ENCODE measurements around the gene IFITM5. TPM values are rescaled to one million over a fixed set of nuclear protein-coding genes. Genes with fewer than 3 reads are reported as not detected.

The IFITM5 gene
- total RNA-seq, 2 donors from 2014 or later, result not detected

DNA sequence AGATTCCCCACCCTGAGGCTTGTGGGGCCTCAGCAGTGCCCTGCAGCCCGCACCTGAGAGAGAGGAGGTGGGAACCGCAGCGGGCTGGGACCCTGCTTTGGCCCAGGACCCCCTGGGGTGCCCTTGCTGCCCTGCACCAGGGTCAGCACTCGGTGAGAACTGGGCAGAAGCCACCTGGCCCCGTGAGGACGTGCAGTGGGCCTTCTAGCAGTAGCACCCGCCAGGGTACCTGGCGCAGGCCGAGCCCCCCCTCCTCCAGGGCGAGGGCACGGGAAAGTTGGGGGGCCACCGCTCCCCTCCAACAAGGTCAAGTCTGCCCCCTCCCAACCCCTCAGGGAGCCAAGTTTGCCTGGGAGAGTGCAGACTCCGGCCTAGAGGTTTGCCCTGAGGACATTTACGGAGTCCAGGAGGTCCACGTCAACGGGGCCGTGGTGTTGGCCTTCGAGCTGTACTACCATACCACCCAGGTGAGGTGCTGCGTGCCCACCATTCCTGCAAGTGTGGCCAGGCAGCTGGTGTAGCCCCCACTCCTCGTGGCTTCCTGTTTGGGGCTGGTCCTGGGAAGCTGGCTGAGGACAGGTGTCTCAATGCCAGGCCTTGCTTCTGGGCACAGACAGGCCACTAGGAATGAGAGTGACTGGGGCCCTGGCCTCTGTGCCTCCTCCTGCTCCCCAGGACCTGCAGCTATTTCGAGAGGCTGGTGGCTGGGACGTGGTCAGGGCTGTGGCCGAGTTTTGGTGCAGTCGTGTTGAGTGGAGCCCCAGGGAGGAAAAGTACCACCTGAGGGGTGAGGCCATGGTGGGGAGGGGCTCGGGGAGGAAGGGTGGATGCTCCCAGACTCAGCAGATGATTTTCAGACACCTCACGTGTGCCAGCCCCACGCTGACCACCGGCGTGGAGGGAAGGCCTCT lies 6.9 kb downstream of the IFITM5 start:
- Mint-ChIP-seq H3K27ac (no peak overlapping the region), H3K4me3 (no peak overlapping the region), H3K36me3 (ENCODE audit: low read depth) (peaks cover 15% of the 10 kb centered on the region), H3K9me3 (no peaks in the 10 kb centered on the region), H3K4me1 (peaks cover 12% of the 10 kb centered on the region), H3K27me3 (ENCODE audit: insufficient read depth) (peaks cover 8% of the 10 kb centered on the region)
- no peak for TF ChIP-seq CTCF (conservative IDR thresholded peaks at IDR 0.05)
- H3K36me3 ChIP-seq (ENCODE audit: control insufficient read depth, insufficient read depth, low read length), result peaks cover 6% of the 10 kb centered on the region
- H3K27ac ChIP-seq (ENCODE audit: low read depth, low read length), result no peak overlapping the region
- H3K27me3 ChIP-seq (ENCODE audit: control insufficient read depth, insufficient read depth, low read length, poor library complexity, severe bottlenecking), result peaks cover 11% of the 10 kb centered on the region
- DNase-seq, result peak; percentile 34
- no peak overlapping the region for H3K9ac ChIP-seq (ENCODE audit: extremely low read depth, low read length, poor library complexity, severe bottlenecking)
- WGBS, 2 experiments (ENCODE audit: insufficient coverage in 1 of 2, insufficient read length in 1 of 2), result 93 to 94% methylated on average over 18 to 29 of the region's 29 CpGs
- H3K4me1 ChIP-seq (ENCODE audit: control insufficient read depth, insufficient read depth, low read length), result no peaks in the 10 kb centered on the region
- H3K9me3 ChIP-seq (ENCODE audit: control insufficient read depth, low read length), result no peaks in the 10 kb centered on the region
- no peak overlapping the region for H3K4me3 ChIP-seq (ENCODE audit: low read length)

GRCh38 chr11:291281-292210 lies 7.8 kb downstream of the IFITM5 start:
- Histone ChIP-seq H3K9me3 (ENCODE audit: control insufficient read depth, low read length) (no peaks in the 10 kb centered on the region), H3K36me3 (ENCODE audit: control insufficient read depth, insufficient read depth, low read length) (peaks cover 6% of the 10 kb centered on the region), H3K4me1 (ENCODE audit: control insufficient read depth, insufficient read depth, low read length) (no peaks in the 10 kb centered on the region), H3K9ac (ENCODE audit: extremely low read depth, low read length, poor library complexity, severe bottlenecking) (no peak overlapping the region), H3K4me3 (ENCODE audit: low read length) (no peak overlapping the region), H3K27ac (ENCODE audit: low read depth, low read length) (no peak overlapping the region), H3K27me3 (ENCODE audit: control insufficient read depth, insufficient read depth, low read length, poor library complexity, severe bottlenecking) (peaks cover 17% of the 10 kb centered on the region)
- H3K4me3 Mint-ChIP-seq, result peak overlapping the region; percentile 63
- peaks cover 15% of the 10 kb centered on the region for H3K36me3 Mint-ChIP-seq (ENCODE audit: low read depth)
- 76 to 85% methylated on average over 34 to 44 of the region's 44 CpGs for WGBS, 2 experiments (ENCODE audit: insufficient coverage in 1 of 2, insufficient read length in 1 of 2)
- no peaks in the 10 kb centered on the region for H3K9me3 Mint-ChIP-seq
- peaks cover 15% of the 10 kb centered on the region for H3K4me1 Mint-ChIP-seq
- peaks cover 16% of the 10 kb centered on the region for H3K27me3 Mint-ChIP-seq (ENCODE audit: insufficient read depth)
- TF ChIP-seq CTCF (conservative IDR thresholded peaks at IDR 0.05), result no peak
- H3K27ac Mint-ChIP-seq, result peak overlapping the region; percentile 39
- DNase-seq, result no peak

DNA sequence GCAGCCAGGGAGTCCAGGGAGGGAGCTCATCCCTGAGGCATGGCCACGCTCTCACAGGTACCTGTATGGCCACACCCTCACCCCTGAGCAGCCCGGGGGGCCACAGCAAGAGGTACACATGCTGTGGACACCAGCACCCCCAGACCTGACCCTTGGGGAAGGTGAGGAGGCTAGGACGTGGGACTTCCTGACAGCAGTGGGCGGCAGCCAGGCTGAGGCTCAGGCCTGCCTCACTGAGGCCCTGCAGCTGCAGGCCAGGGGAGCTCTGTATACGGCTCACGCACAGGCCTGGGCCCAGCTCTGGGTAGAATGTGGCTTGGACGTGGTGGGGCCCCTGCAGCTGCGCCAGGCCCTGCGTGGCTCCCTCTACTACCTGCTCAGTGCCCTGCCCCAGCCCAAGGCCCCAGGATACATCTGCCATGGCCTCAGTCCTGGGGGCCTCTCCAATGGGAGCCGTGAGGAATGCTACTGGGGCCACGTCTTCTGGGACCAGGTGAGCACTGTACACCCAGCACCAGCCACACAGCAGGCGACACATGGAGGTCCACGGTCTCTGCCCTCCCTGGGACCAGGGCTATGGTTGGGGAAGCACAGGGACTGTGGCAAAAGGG lies 8.6 kb downstream of the IFITM5 start:
- peaks cover 17% of the 10 kb centered on the region for H3K27me3 ChIP-seq (ENCODE audit: control insufficient read depth, insufficient read depth, low read length, poor library complexity, severe bottlenecking)
- no peak overlapping the region for H3K9ac ChIP-seq (ENCODE audit: extremely low read depth, low read length, poor library complexity, severe bottlenecking)
- peaks cover 6% of the 10 kb centered on the region for H3K36me3 ChIP-seq (ENCODE audit: control insufficient read depth, insufficient read depth, low read length)
- no peak overlapping the region for H3K4me3 ChIP-seq (ENCODE audit: low read length)
- peaks cover 21% of the 10 kb centered on the region for H3K27me3 Mint-ChIP-seq (ENCODE audit: insufficient read depth)
- no peaks in the 10 kb centered on the region for H3K4me1 ChIP-seq (ENCODE audit: control insufficient read depth, insufficient read depth, low read length)
- TF ChIP-seq CTCF (conservative IDR thresholded peaks at IDR 0.05), result no peak
- H3K27ac Mint-ChIP-seq, result peak overlapping the region; percentile 39
- WGBS, 2 experiments (ENCODE audit: insufficient coverage in 1 of 2, insufficient read length in 1 of 2), result 90 to 97% methylated on average over 7 to 13 of the region's 13 CpGs
- peak; percentile 53 for DNase-seq
- H3K4me3 Mint-ChIP-seq, result peak overlapping the region; percentile 63
- peaks cover 15% of the 10 kb centered on the region for H3K4me1 Mint-ChIP-seq
- H3K27ac ChIP-seq (ENCODE audit: low read depth, low read length), result no peak overlapping the region
- H3K9me3 Mint-ChIP-seq, result no peaks in the 10 kb centered on the region
- H3K9me3 ChIP-seq (ENCODE audit: control insufficient read depth, low read length), result no peaks in the 10 kb centered on the region
- peaks cover 15% of the 10 kb centered on the region for H3K36me3 Mint-ChIP-seq (ENCODE audit: low read depth)
